Measurements from ENCODE around the gene SMARCAD1. TPM values are rescaled to one million over a fixed set of nuclear protein-coding genes. Genes with fewer than 3 reads are reported as not detected.

SMARCAD1 gene
- total and polyA plus RNA-seq, 9 of the 15 experiments (the other 6 are each of a cell fraction or from before 2014, with no cell fraction given): 11.2 to 52.2 (median 34.6) TPM

- no peak overlapping the region for H3K4me2 ChIP-seq (ENCODE audit: insufficient read depth, low read length)
- no peak overlapping the region for H3K9ac ChIP-seq (ENCODE audit: insufficient read depth in 1 of 2, low read depth in 2 of 2, low read length in 2 of 2)
- no peak overlapping the region for H3K4me3 ChIP-seq
- no peaks in the 10 kb centered on the region for H3K9me1 ChIP-seq (ENCODE audit: control insufficient read depth, insufficient read depth, low read length)
- H3K36me3 ChIP-seq (ENCODE audit: control insufficient read depth, insufficient read depth, low read length): peaks cover 71% of the 10 kb centered on the region
- CTCF ChIA-PET (ENCODE audit: low intra/inter-chr PET ratio): no interaction called here
- no peaks in the 10 kb centered on the region for H3K79me2 ChIP-seq (ENCODE audit: control insufficient read depth, insufficient read depth, low read length)
- H2AFZ ChIP-seq (ENCODE audit: low read depth, low read length): no peak overlapping the region
- in situ Hi-C loops (cut with MboI) (no loop called here), intact Hi-C loops (cut with micrococcal nuclease) (no loop called here)
- no peak overlapping the region for H3K27ac ChIP-seq (ENCODE audit: extremely low read depth, low read depth, low read length)
- H3K27me3 ChIP-seq (ENCODE audit: control insufficient read depth in 2 of 2, insufficient read depth in 2 of 2, low read length in 2 of 2): no peaks in the 10 kb centered on the region
- 84% methylated on average over 3 of the region's 3 CpGs for WGBS (ENCODE audit: insufficient coverage, low coverage, missing lambda C conversion rate)
- no peaks in the 10 kb centered on the region for H4K20me1 ChIP-seq (replicated peaks; ENCODE audit: control insufficient read depth, insufficient read depth, low read length)
- ATAC-seq (no peak), DNase-seq (ENCODE audit: extremely low read depth in 1 of 4, low spot score in 3 of 4) (no peak), FAIRE-seq (no peak)
- H3K4me1 ChIP-seq (replicated peaks in 1 of 2; ENCODE audit: control insufficient read depth in 2 of 2, insufficient read depth in 2 of 2, low read length in 2 of 2): no peaks in the 10 kb centered on the region
- no peaks in the 10 kb centered on the region for H3K9me3 ChIP-seq (replicated peaks; ENCODE audit: control insufficient read depth, insufficient read depth, low read depth, low read length)
- TF ChIP-seq RERE (CRISPR knock-in tag; IDR thresholded peaks at IDR 0.05; ENCODE audit: borderline replicate concordance): no peak
- POLR2A ChIA-PET: no interaction called here
- BruUV-seq (replicated peaks): no TSS peak
These were observed 69.9 kb downstream of the SMARCAD1 start for GRCh38 chr4:94277534-94277933.

All from K562 (cell line).